Kidney (tissue), 14 donors: Measurements from ENCODE around the gene COL9A1. TPM values are rescaled to one million over a fixed set of nuclear protein-coding genes. Genes with fewer than 3 reads are reported as not detected.

Source experiments
- DNase-seq, 5 donors: peaks; one replicate each; pipeline ENCODE4 v3.0.0-alpha.2; 2013 to 2020
- FAIRE-seq: peaks from 2 replicates; lab custom pipeline; 2012; peaks lifted over from hg19 to GRCh38; lab: Jason Lieb, UNC
- H3K27ac ChIP-seq, 2 donors: one replicate each; pipeline ENCODE4 v1.7.0; 2013; ENCODE audit warnings: low read depth in 2 of 2, low read length in 2 of 2, inconsistent platforms in 1 of 2
- H3K27me3 ChIP-seq: one replicate; pipeline ENCODE4 v1.7.1; 2013; ENCODE audit warnings: low read length, inconsistent platforms; ENCODE audit not compliant: control insufficient read depth, insufficient read depth
- H3K36me3 ChIP-seq, 3 donors: one replicate each; pipeline versions ENCODE4 v1.7.0 to v1.7.1; 2013; ENCODE audit warnings: low read length in 3 of 3, control low read depth in 1 of 3, inconsistent platforms in 1 of 3; ENCODE audit not compliant: insufficient read depth in 3 of 3, control insufficient read depth in 2 of 3
- H3K4me1 ChIP-seq, 3 donors: one replicate each; pipeline versions ENCODE4 v1.7.0 to v1.7.1; 2013; ENCODE audit warnings: low read length in 3 of 3, inconsistent platforms in 1 of 3, low read depth in 1 of 3; ENCODE audit not compliant: control insufficient read depth in 2 of 3, insufficient read depth in 2 of 3
- H3K4me3 ChIP-seq, 3 donors: one replicate each; pipeline versions ENCODE4 v1.7.0 to v1.8.1; 2013; ENCODE audit warnings: low read length in 3 of 3, control low read depth in 1 of 3, inconsistent platforms in 1 of 3
- H3K9ac ChIP-seq, 3 donors: one replicate each; pipeline versions ENCODE4 v1.7.0 to v1.7.1; 2013; ENCODE audit warnings: low read length in 3 of 3, control low read depth in 1 of 3, inconsistent platforms in 1 of 3
- H3K9me3 ChIP-seq, 3 donors: one replicate each; pipeline versions ENCODE4 v1.7.0 to v1.7.1; 2013; ENCODE audit warnings: low read length in 3 of 3, control low read depth in 1 of 3, inconsistent platforms in 1 of 3; ENCODE audit not compliant: control insufficient read depth in 2 of 3, insufficient read depth in 1 of 3
- intact Hi-C: fragments of 100-400 bp; cut with DNase I; formaldehyde crosslinking; loops from one replicate; pipeline ENCODE4 v1.11.1; 2022
- polyA plus RNA-seq: library from polyadenylated mRNA; stranded (reverse); fragments of 350-450 nt; fragmentation: Illumina TruSeq; extraction: RNeasy Lipid Tissue Mini Kit (QIAGEN cat#74804); gene quantifications from one replicate; pipeline ENCODE4 v1.2.3, GENCODE V29; 2014; ENCODE audit warnings: low read depth, low replicate concordance; ENCODE audit not compliant: insufficient read depth
- total RNA-seq: library from RNA; stranded (reverse); fragmentation: NEBNext Ultra II Directional; extraction: Animal tissue kit (Norgen Biotek cat#: 25700); gene quantifications from one replicate; pipeline ENCODE4 v1.2.1, GENCODE V29; 2021
- TF ChIP-seq, protein P1 (sequence below): IDR thresholded peaks from 3 replicates; pipeline ENCODE4 v1.5.1; 2012; ENCODE audit warnings: mild to moderate bottlenecking, moderate library complexity, borderline replicate concordance; ENCODE audit not compliant: insufficient read depth; ENCODE audit errors: extremely low read depth
- donor health status: control.
- donor health status: control.
- donor health status: control.
- donor health status: control.
- donor health status: control.
- donor health status: DM: yes; HTN: yes; CAD: no.
- donor health status: Normal renal cell carcinoma (clear cell type).

The COL9A1 gene
- total and polyA plus RNA-seq, 2 donors from 2014 or later, result 0.19 to 0.22 TPM

- no peaks in the 10 kb centered on the region for H3K4me1 ChIP-seq
- H3K4me3 ChIP-seq, result no peak overlapping the region
- intact Hi-C loops, result no loop called here
- no peak for FAIRE-seq
- no peaks in the 10 kb centered on the region for H3K27me3 ChIP-seq
- no peak overlapping the region for H3K27ac ChIP-seq
- peak in 4 of 5 donors; percentile 34 to 86 (median 74) for DNase-seq
- H3K9me3 ChIP-seq, result no peaks in the 10 kb centered on the region
- H3K36me3 ChIP-seq, result no peaks in the 10 kb centered on the region
- H3K9ac ChIP-seq, result no peak overlapping the region
- TF ChIP-seq, protein P1, sequence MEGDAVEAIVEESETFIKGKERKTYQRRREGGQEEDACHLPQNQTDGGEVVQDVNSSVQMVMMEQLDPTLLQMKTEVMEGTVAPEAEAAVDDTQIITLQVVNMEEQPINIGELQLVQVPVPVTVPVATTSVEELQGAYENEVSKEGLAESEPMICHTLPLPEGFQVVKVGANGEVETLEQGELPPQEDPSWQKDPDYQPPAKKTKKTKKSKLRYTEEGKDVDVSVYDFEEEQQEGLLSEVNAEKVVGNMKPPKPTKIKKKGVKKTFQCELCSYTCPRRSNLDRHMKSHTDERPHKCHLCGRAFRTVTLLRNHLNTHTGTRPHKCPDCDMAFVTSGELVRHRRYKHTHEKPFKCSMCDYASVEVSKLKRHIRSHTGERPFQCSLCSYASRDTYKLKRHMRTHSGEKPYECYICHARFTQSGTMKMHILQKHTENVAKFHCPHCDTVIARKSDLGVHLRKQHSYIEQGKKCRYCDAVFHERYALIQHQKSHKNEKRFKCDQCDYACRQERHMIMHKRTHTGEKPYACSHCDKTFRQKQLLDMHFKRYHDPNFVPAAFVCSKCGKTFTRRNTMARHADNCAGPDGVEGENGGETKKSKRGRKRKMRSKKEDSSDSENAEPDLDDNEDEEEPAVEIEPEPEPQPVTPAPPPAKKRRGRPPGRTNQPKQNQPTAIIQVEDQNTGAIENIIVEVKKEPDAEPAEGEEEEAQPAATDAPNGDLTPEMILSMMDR, result no peak
Observed at GRCh38 chr6:70304616-70305015, 1.7 kb upstream of the COL9A1 start.

GRCh38 chr6:70299456-70299855 lies 3.4 kb downstream of the COL9A1 start:
- intact Hi-C loops, result no loop called here
- no peaks in the 10 kb centered on the region for H3K4me1 ChIP-seq
- FAIRE-seq (no peak), DNase-seq (peak in 3 of 5 donors; percentile 18 to 50 (median 23))
- no peak overlapping the region for H3K9ac ChIP-seq
- no peaks in the 10 kb centered on the region for H3K27me3 ChIP-seq
- TF ChIP-seq, protein P1, result no peak
- H3K4me3 ChIP-seq, result no peak overlapping the region
- H3K27ac ChIP-seq, result no peak overlapping the region
- no peaks in the 10 kb centered on the region for H3K36me3 ChIP-seq
- no peaks in the 10 kb centered on the region for H3K9me3 ChIP-seq

GRCh38 chr6:70298068-70298467 lies 4.8 kb downstream of the COL9A1 start:
- intact Hi-C loops, result no loop called here
- no peak overlapping the region for H3K27ac ChIP-seq
- H3K36me3 ChIP-seq, result no peaks in the 10 kb centered on the region
- TF ChIP-seq, protein P1, result no peak
- no peak for DNase-seq
- no peaks in the 10 kb centered on the region for H3K9me3 ChIP-seq
- H3K9ac ChIP-seq, result no peak overlapping the region
- H3K4me3 ChIP-seq, result no peak overlapping the region
- H3K4me1 ChIP-seq, result no peaks in the 10 kb centered on the region
- H3K27me3 ChIP-seq, result no peaks in the 10 kb centered on the region
- FAIRE-seq, result no peak

DNA sequence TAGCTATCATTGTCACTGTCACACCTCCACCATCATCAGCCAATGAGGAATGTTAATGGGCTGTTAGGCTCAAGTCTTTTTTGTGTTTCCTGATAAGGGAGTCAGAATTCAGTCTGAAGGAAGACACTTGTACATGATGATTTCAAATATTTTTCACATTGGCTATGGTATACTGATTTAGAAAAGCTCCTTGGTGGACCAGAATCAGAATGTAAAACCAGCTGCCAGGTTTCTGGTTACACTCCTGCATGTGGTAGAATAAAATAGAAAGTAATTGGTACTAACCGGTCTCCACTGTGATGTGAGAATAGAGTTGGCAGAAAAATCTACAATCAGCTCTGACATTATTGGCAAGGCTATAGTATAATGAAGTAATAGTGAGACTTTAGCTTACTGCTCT lies 10.7 kb downstream of the COL9A1 start:
- DNase-seq (no peak), FAIRE-seq (no peak)
- Histone ChIP-seq H3K9me3 (no peaks in the 10 kb centered on the region), H3K27ac (no peak overlapping the region), H3K27me3 (no peaks in the 10 kb centered on the region), H3K36me3 (no peaks in the 10 kb centered on the region), H3K4me3 (no peak overlapping the region), H3K9ac (no peak overlapping the region), H3K4me1 (no peaks in the 10 kb centered on the region)
- TF ChIP-seq, protein P1, result no peak
- intact Hi-C loops, result no loop called here
